Natural killer cell treated with Interleukin-12 subunit alpha and Interleukin-12 subunit beta and Interleukin-15 and Interleukin-18, amount 100 ng/mL, for 72 hours (primary cell): ENCODE data around the gene CUX1. TPM values are rescaled to one million over a fixed set of nuclear protein-coding genes. Genes with fewer than 3 reads are reported as not detected.

ENCODE experiments used
- ATAC-seq, 2 donors: fragments of 150-1000 bp; cut with Tn5 transposase in 1 of 2; sonication (Bioruptor Pico), chemical (Tn5 transposase) in 1 of 2; 2 replicates each; pipeline ENCODE4 v1.10.0; 2021
- DNase-seq: peaks from one replicate; pipeline ENCODE4 v3.0.0; 2022; ENCODE audit warnings: low spot score
- H3K27ac Mint-ChIP-seq, 2 donors: 1 replicate in 1 of 2; 2 replicates in 1 of 2; pipeline ENCODE4 v1.8.0; 2022; ENCODE audit warnings: mixed read lengths in 2 of 2, mild to moderate bottlenecking in 1 of 2, moderate library complexity in 1 of 2
- H3K27me3 Mint-ChIP-seq, 2 donors: 1 replicate in 1 of 2; 2 replicates in 1 of 2; pipeline ENCODE4 v1.8.0; 2022; ENCODE audit warnings: mixed read lengths in 2 of 2
- H3K36me3 Mint-ChIP-seq: one replicate; pipeline ENCODE4 v1.8.0; 2022; ENCODE audit warnings: mixed read lengths
- H3K4me1 Mint-ChIP-seq, 2 donors: 1 replicate in 1 of 2; 2 replicates in 1 of 2; pipeline ENCODE4 v1.8.0; 2022; ENCODE audit warnings: low read depth in 2 of 2, mixed read lengths in 2 of 2, mild to moderate bottlenecking in 1 of 2
- H3K4me3 Mint-ChIP-seq: one replicate; pipeline ENCODE4 v1.8.0; 2022; ENCODE audit warnings: mixed read lengths
- H3K9me3 Mint-ChIP-seq: 2 replicates; pipeline ENCODE4 v1.8.0; 2022; ENCODE audit warnings: mixed read lengths
- total RNA-seq, 2 donors: library from RNA; stranded (reverse); gene quantifications; one replicate each; pipeline ENCODE4 v1.2.3, GENCODE V29; 2022

CUX1 gene
- total RNA-seq, 2 donors from 2014 or later, result 25.2 to 28.5 TPM

- no peaks in the 10 kb centered on the region for H3K9me3 Mint-ChIP-seq
- H3K27ac Mint-ChIP-seq, result no peak overlapping the region
- DNase-seq, result no peak
- H3K36me3 Mint-ChIP-seq, result peaks cover 2% of the 10 kb centered on the region
- H3K27me3 Mint-ChIP-seq, result no peaks in the 10 kb centered on the region
- H3K4me1 Mint-ChIP-seq, result no peaks in the 10 kb centered on the region
- no peak overlapping the region for H3K4me3 Mint-ChIP-seq
- ATAC-seq, result no peak
Observed at GRCh38 chr7:102255501-102255900, 438.1 kb downstream of the CUX1 start.

- H3K36me3 Mint-ChIP-seq, result no peaks in the 10 kb centered on the region
- no peaks in the 10 kb centered on the region for H3K4me1 Mint-ChIP-seq
- H3K27me3 Mint-ChIP-seq, result no peaks in the 10 kb centered on the region
- no peak overlapping the region for H3K4me3 Mint-ChIP-seq
- DNase-seq (no peak), ATAC-seq (no peak)
- H3K9me3 Mint-ChIP-seq, result no peaks in the 10 kb centered on the region
- H3K27ac Mint-ChIP-seq, result no peak overlapping the region
Observed at GRCh38 chr7:102255916-102256315, 438.5 kb downstream of the CUX1 start.

- no peak overlapping the region for H3K4me3 Mint-ChIP-seq
- H3K27me3 Mint-ChIP-seq, result no peaks in the 10 kb centered on the region
- no peak overlapping the region for H3K27ac Mint-ChIP-seq
- ATAC-seq (no peak), DNase-seq (peak; percentile 34)
- no peaks in the 10 kb centered on the region for H3K9me3 Mint-ChIP-seq
- no peaks in the 10 kb centered on the region for H3K36me3 Mint-ChIP-seq
- H3K4me1 Mint-ChIP-seq, result no peaks in the 10 kb centered on the region
Observed at GRCh38 chr7:102258073-102258748, 440.8 kb downstream of the CUX1 start.

GRCh38 chr7:102258749-102259107 lies 441.3 kb downstream of the CUX1 start:
- DNase-seq (peak; percentile 34), ATAC-seq (no peak)
- Mint-ChIP-seq H3K27ac (no peak overlapping the region), H3K9me3 (no peaks in the 10 kb centered on the region), H3K27me3 (no peaks in the 10 kb centered on the region), H3K4me1 (no peaks in the 10 kb centered on the region), H3K36me3 (no peaks in the 10 kb centered on the region), H3K4me3 (no peak overlapping the region)

GRCh38 chr7:102260856-102261255 lies 443.4 kb downstream of the CUX1 start:
- Mint-ChIP-seq H3K4me3 (no peak overlapping the region), H3K27me3 (no peaks in the 10 kb centered on the region), H3K4me1 (peaks cover 0 to 2% of the 10 kb centered on the region in 2 donors), H3K36me3 (no peaks in the 10 kb centered on the region), H3K27ac (no peak overlapping the region), H3K9me3 (no peaks in the 10 kb centered on the region)
- ATAC-seq, result no peak
- peak; percentile 54 for DNase-seq

GRCh38 chr7:102261451-102261850 lies 444.0 kb downstream of the CUX1 start:
- H3K4me3 Mint-ChIP-seq, result no peak overlapping the region
- no peaks in the 10 kb centered on the region for H3K36me3 Mint-ChIP-seq
- H3K4me1 Mint-ChIP-seq, result peaks cover 0 to 2% of the 10 kb centered on the region in 2 donors
- no peaks in the 10 kb centered on the region for H3K27me3 Mint-ChIP-seq
- H3K27ac Mint-ChIP-seq, result no peak overlapping the region
- no peak for ATAC-seq
- DNase-seq, result no peak
- no peaks in the 10 kb centered on the region for H3K9me3 Mint-ChIP-seq

GRCh38 chr7:102262546-102262945 lies 445.1 kb downstream of the CUX1 start:
- Mint-ChIP-seq H3K27me3 (no peaks in the 10 kb centered on the region), H3K9me3 (no peaks in the 10 kb centered on the region), H3K4me3 (no peak overlapping the region), H3K27ac (no peak overlapping the region), H3K4me1 (peaks cover 0 to 2% of the 10 kb centered on the region in 2 donors), H3K36me3 (no peaks in the 10 kb centered on the region)
- ATAC-seq (peak in 1 of 2 donors; percentile 25), DNase-seq (no peak)

- H3K36me3 Mint-ChIP-seq, result no peaks in the 10 kb centered on the region
- no peak for DNase-seq
- no peaks in the 10 kb centered on the region for H3K9me3 Mint-ChIP-seq
- H3K4me3 Mint-ChIP-seq, result no peak overlapping the region
- no peak overlapping the region for H3K27ac Mint-ChIP-seq
- ATAC-seq, result no peak
- peaks cover 0 to 6% of the 10 kb centered on the region in 2 donors for H3K4me1 Mint-ChIP-seq
- no peaks in the 10 kb centered on the region for H3K27me3 Mint-ChIP-seq
Observed at GRCh38 chr7:102264367-102264891, 447.0 kb downstream of the CUX1 start.

- peaks cover 0 to 6% of the 10 kb centered on the region in 2 donors for H3K4me1 Mint-ChIP-seq
- H3K36me3 Mint-ChIP-seq, result no peaks in the 10 kb centered on the region
- H3K27me3 Mint-ChIP-seq, result no peaks in the 10 kb centered on the region
- DNase-seq, result peak; percentile 45
- H3K27ac Mint-ChIP-seq, result no peak overlapping the region
- ATAC-seq, result no peak
- no peaks in the 10 kb centered on the region for H3K9me3 Mint-ChIP-seq
- no peak overlapping the region for H3K4me3 Mint-ChIP-seq
Observed at GRCh38 chr7:102266541-102266940, 449.1 kb downstream of the CUX1 start.

- Mint-ChIP-seq H3K4me1 (peaks cover 4 to 8% of the 10 kb centered on the region in 2 donors), H3K27me3 (no peaks in the 10 kb centered on the region), H3K9me3 (no peaks in the 10 kb centered on the region), H3K36me3 (no peaks in the 10 kb centered on the region), H3K27ac (no peak overlapping the region), H3K4me3 (no peak overlapping the region)
- peak; percentile 18 for DNase-seq
- no peak for ATAC-seq
Observed at GRCh38 chr7:102268635-102269034, 451.2 kb downstream of the CUX1 start.

- Mint-ChIP-seq H3K36me3 (no peaks in the 10 kb centered on the region), H3K27ac (no peak overlapping the region), H3K9me3 (no peaks in the 10 kb centered on the region), H3K27me3 (no peaks in the 10 kb centered on the region), H3K4me3 (no peak overlapping the region), H3K4me1 (peaks cover 4 to 6% of the 10 kb centered on the region in 2 donors)
- DNase-seq (peak; percentile 59), ATAC-seq (no peak)
Observed at GRCh38 chr7:102270178-102270887, 452.9 kb downstream of the CUX1 start.

- Mint-ChIP-seq H3K9me3 (no peaks in the 10 kb centered on the region), H3K4me3 (no peak overlapping the region), H3K27me3 (no peaks in the 10 kb centered on the region), H3K4me1 (peaks cover 4 to 6% of the 10 kb centered on the region in 2 donors), H3K27ac (no peak overlapping the region), H3K36me3 (no peaks in the 10 kb centered on the region)
- DNase-seq, result no peak
- no peak for ATAC-seq
Observed at GRCh38 chr7:102271158-102271798, 453.9 kb downstream of the CUX1 start.

GRCh38 chr7:102272075-102272916 lies 454.9 kb downstream of the CUX1 start:
- H3K9me3 Mint-ChIP-seq, result no peaks in the 10 kb centered on the region
- peaks cover 4 to 6% of the 10 kb centered on the region in 2 donors for H3K4me1 Mint-ChIP-seq
- ATAC-seq, result peak; percentile 78 to 81
- peak; percentile 77 for DNase-seq
- H3K4me3 Mint-ChIP-seq, result no peak overlapping the region
- no peaks in the 10 kb centered on the region for H3K36me3 Mint-ChIP-seq
- H3K27me3 Mint-ChIP-seq, result no peaks in the 10 kb centered on the region
- no peak overlapping the region for H3K27ac Mint-ChIP-seq
